Psoas muscle (tissue), 8 donors: ENCODE measurements around the gene SLC30A4. TPM values are rescaled to one million over a fixed set of nuclear protein-coding genes. Genes with fewer than 3 reads are reported as not detected.

Experiments
- ATAC-seq, 4 donors: fragments of 200-7000 bp; cut with Tn5 transposase; one replicate each; pipeline ENCODE4 v1.9.1; 2020; ENCODE audit warnings: moderate library complexity in 3 of 4, mild to moderate bottlenecking in 2 of 4
- DNase-seq, 2 donors: peaks; one replicate each; pipeline ENCODE4 v3.0.0-alpha.2; 2020
- H3K27ac ChIP-seq: fragments of 200-600 bp; one replicate; pipeline ENCODE4 v1.8.0; 2022
- H3K27me3 ChIP-seq, 3 donors: fragments of 200-600 bp in 1 of 3; one replicate each; pipeline versions ENCODE4 v1.6.1 to v1.8.0; 2013 to 2022; ENCODE audit warnings: low read length in 2 of 3, mild to moderate bottlenecking in 2 of 3, moderate library complexity in 1 of 3; ENCODE audit not compliant: insufficient read depth in 3 of 3
- H3K36me3 ChIP-seq, 2 donors: fragments of 200-600 bp in 1 of 2; one replicate each; pipeline versions ENCODE4 v1.6.1 to v1.8.0; 2013 to 2022; ENCODE audit warnings: low read depth in 1 of 2, mild to moderate bottlenecking in 1 of 2, moderate library complexity in 1 of 2; ENCODE audit not compliant: insufficient read depth in 1 of 2
- H3K4me1 ChIP-seq: fragments of 200-600 bp; one replicate; pipeline ENCODE4 v1.8.0; 2022
- H3K4me3 ChIP-seq: fragments of 200-600 bp; one replicate; pipeline ENCODE4 v1.8.0; 2022; ENCODE audit warnings: mild to moderate bottlenecking
- H3K9me3 ChIP-seq: fragments of 200-600 bp; one replicate; pipeline ENCODE4 v1.8.0; 2022
- CTCF ChIP-seq: fragments of 200-600 bp; IDR thresholded peaks from one replicate; pipeline ENCODE4 v1.8.0; 2022; ENCODE audit warnings: antibody characterized with exemption
- WGBS, 3 donors: extraction: QIAGEN DNeasy Blood & Tissue Kit; methylation state at CpG; one replicate each; pipeline versions ENCODE4 v1.1.6 to v1.1.7; 2013; 5-methylcytosine and 5-hydroxymethylcytosine counted together
- intact Hi-C, 2 donors: fragments of 100-400 bp; cut with DNase I; formaldehyde crosslinking; loops; one replicate each; pipeline versions ENCODE4 v1.11.0 to v1.14.2; 2022
- polyA plus RNA-seq, 3 donors: library from polyadenylated mRNA; stranded (reverse); fragments of 200-250 nt; gene quantifications; one replicate each; pipeline ENCODE4 v1.2.3, GENCODE V29; 2013
- total RNA-seq, 4 donors: library from RNA; stranded (reverse); fragmentation: NEBNext Ultra II Directional in 2 of 4; extraction: Animal tissue kit (Norgen Biotek cat#: 25700) in 2 of 4; gene quantifications; one replicate each; pipeline versions ENCODE4 v1.2.1 to v1.2.4, GENCODE V29; 2021 to 2023
- donor health status: healthy with polysubstance abuse.
- donor health status: DM: no; HTN: no; CAD: no; lungs with moderate emphysema.
- donor health status: Bipolar disorder and iron deficiency.
- donor health status: healthy.
- donor health status: DM: yes; HTN: yes; CAD: no.
- donor health status: DM: no; HTN: no; CAD: no.
- donor health status: DM: no; HTN: no; CAD: no.
- donor health status: DM: yes; HTN: yes; CAD: no.

SLC30A4 gene
- total and polyA plus RNA-seq, 7 donors, result 0.59 to 2.2 (median 1.9) TPM

GRCh38 chr15:45549541-45550220, 27.1 kb upstream of the SLC30A4 start:
- no peaks in the 10 kb centered on the region for H3K36me3 ChIP-seq
- no peak overlapping the region for H3K27ac ChIP-seq
- H3K27me3 ChIP-seq, result no peaks in the 10 kb centered on the region
- intact Hi-C loops, result no loop called here
- no peak for DNase-seq
- no peak for TF ChIP-seq CTCF
- 82 to 83% (median 83%) methylated on average over 9 of the region's 9 CpGs for WGBS, 3 donors
- ATAC-seq, result no peak
- H3K9me3 ChIP-seq, result no peaks in the 10 kb centered on the region
- H3K4me1 ChIP-seq, result no peaks in the 10 kb centered on the region
- H3K4me3 ChIP-seq, result no peak overlapping the region

- intact Hi-C loops, result no loop called here
- no peaks in the 10 kb centered on the region for H3K9me3 ChIP-seq
- ATAC-seq, result no peak
- H3K27ac ChIP-seq, result no peak overlapping the region
- no peak overlapping the region for H3K4me3 ChIP-seq
- H3K27me3 ChIP-seq, result no peaks in the 10 kb centered on the region
- DNase-seq, result no peak
- no peaks in the 10 kb centered on the region for H3K4me1 ChIP-seq
- TF ChIP-seq CTCF, result no peak
- H3K36me3 ChIP-seq, result no peaks in the 10 kb centered on the region
- 75 to 78% (median 77%) methylated on average over 17 of the region's 17 CpGs for WGBS, 3 donors
Observed at GRCh38 chr15:45548753-45549520, 26.4 kb upstream of the SLC30A4 start.

- Histone ChIP-seq H3K27me3 (no peaks in the 10 kb centered on the region), H3K27ac (no peak overlapping the region), H3K4me1 (no peaks in the 10 kb centered on the region), H3K9me3 (no peaks in the 10 kb centered on the region), H3K4me3 (no peak overlapping the region), H3K36me3 (no peaks in the 10 kb centered on the region)
- TF ChIP-seq CTCF, result no peak
- intact Hi-C loops, result no loop called here
- ATAC-seq (no peak), DNase-seq (no peak)
- WGBS, 3 donors, result 82 to 91% (median 90%) methylated on average over 7 of the region's 7 CpGs
Observed at GRCh38 chr15:45546789-45547188, 24.2 kb upstream of the SLC30A4 start.

GRCh38 chr15:45544266-45545023, 21.9 kb upstream of the SLC30A4 start:
- Histone ChIP-seq H3K27me3 (no peaks in the 10 kb centered on the region), H3K36me3 (no peaks in the 10 kb centered on the region), H3K9me3 (no peaks in the 10 kb centered on the region), H3K4me3 (no peak overlapping the region), H3K27ac (no peak overlapping the region), H3K4me1 (no peaks in the 10 kb centered on the region)
- TF ChIP-seq CTCF, result no peak
- 80 to 85% (median 81%) methylated on average over 4 of the region's 4 CpGs for WGBS, 3 donors
- ATAC-seq (no peak), DNase-seq (no peak)
- intact Hi-C loops, result no loop called here
